NCI-H69 (cell line): ENCODE data around the gene TBC1D9.

Experiments used
- DNase-seq: peaks from one replicate; lab custom pipeline; 2025; lab: John Stamatoyannopoulos, UW

TBC1D9 gene

DNA sequence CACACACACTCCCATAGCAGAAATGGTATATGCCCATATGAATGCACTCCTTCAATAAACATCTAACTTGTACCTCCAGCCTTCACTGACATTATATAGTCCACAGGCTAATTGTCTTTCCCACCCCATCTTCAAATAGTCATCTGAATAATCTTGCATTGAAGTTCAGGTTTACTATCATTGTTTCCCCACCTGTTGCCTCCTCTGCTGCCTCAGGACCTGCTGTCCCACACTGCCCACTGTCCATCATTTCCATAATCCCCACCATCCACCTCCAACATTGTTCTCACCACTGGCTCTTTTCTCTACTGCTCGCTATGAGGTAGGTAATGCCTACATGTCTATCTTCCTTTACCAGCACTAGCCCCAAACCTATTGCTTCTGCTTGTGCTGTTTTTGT, 66.1 kb downstream of the TBC1D9 start:
- DNase-seq, result no peak

- peak; percentile 68 for DNase-seq
These were observed 66.6 kb downstream of the TBC1D9 start for GRCh38 chr4:140689623-140690022.

- DNase-seq, result peak; percentile 55
These were observed 67.2 kb downstream of the TBC1D9 start for GRCh38 chr4:140688711-140689598.

- DNase-seq, result peak; percentile 67
These were observed 69.4 kb downstream of the TBC1D9 start for GRCh38 chr4:140686796-140687195.

GRCh38 chr4:140684314-140684713, 71.9 kb downstream of the TBC1D9 start:
- DNase-seq, result peak; percentile 9

GRCh38 chr4:140681201-140681600, 75.0 kb downstream of the TBC1D9 start:
- no peak for DNase-seq

DNA sequence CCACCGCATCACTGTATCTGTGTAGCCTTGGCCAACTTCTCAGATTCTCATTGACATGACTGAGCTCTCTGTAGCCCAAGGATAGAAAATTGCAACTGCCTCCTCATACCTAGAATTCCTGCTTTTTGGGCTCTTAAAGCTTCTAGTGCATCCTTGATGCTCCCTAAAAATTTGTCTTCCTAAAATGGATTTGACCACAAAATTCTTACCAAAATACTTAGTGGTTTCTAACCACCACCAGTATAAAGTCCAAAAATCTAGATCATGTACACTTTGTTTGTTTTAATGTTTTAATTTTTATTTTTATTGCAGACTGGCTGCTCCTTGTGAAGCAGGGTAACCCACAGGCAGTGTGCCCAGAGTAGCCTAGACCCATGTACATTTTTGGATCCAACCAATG, 75.5 kb downstream of the TBC1D9 start:
- DNase-seq, result no peak

- no peak for DNase-seq
These were observed 76.6 kb downstream of the TBC1D9 start for GRCh38 chr4:140679576-140679975.

GRCh38 chr4:140675599-140676231, 80.5 kb downstream of the TBC1D9 start:
- DNase-seq, result no peak

DNA sequence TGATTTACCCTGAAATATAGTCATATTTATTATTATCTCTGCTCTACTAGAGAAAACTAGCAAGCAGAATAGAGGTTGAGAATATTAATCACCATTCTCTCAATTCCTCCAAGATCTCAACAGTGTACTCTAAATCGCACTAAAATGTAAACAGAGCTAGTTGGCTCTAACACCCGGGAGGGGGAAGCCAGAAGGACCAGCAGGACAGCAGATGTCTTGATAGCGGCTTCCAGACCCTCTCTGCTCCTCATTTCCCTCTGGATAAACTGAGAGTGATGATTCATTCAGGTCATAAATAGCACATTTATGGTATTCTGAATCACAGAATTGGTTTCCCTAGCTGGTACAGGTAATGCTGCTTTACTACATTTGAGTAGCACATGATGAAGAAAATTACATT, 82.5 kb downstream of the TBC1D9 start:
- peak; percentile 58 for DNase-seq

DNA sequence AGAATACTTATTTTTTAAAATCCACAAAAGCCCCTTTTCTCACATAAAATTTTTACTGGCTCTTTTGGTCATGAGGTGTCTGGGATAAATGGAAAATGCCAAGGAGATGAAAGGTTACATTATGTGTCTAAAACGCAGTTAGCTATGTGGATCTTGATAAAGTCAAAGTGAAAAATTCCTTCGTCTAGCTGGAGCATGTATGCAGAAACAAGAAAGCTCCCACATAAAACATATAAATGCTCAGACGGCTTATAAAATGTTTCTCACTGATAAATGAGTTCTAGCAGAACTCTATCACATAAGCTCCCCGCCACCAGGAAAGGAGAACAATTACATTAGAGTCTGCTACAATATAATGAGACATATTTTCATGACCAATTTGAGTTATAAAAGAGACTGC, 83.8 kb downstream of the TBC1D9 start:
- no peak for DNase-seq

DNA sequence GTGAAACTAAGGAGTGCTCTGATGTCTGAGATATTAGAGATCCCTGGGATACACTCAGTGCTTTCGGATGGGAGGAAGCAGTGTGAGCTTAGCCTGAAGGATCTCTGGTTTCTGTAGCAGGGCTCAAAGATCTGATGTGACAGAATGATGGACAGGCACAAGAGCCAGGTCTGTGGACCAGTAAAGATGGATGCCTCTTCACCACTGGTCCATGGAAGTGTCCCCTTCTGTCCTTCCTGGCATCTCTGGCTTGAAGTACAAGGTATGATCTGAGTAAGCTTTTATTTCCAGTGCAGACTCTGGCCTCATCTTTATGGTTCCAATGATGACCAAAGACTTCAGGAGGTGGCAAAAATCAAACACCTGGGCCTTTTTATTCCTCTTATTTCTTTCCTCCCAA, 88.1 kb downstream of the TBC1D9 start:
- DNase-seq, result no peak

DNA sequence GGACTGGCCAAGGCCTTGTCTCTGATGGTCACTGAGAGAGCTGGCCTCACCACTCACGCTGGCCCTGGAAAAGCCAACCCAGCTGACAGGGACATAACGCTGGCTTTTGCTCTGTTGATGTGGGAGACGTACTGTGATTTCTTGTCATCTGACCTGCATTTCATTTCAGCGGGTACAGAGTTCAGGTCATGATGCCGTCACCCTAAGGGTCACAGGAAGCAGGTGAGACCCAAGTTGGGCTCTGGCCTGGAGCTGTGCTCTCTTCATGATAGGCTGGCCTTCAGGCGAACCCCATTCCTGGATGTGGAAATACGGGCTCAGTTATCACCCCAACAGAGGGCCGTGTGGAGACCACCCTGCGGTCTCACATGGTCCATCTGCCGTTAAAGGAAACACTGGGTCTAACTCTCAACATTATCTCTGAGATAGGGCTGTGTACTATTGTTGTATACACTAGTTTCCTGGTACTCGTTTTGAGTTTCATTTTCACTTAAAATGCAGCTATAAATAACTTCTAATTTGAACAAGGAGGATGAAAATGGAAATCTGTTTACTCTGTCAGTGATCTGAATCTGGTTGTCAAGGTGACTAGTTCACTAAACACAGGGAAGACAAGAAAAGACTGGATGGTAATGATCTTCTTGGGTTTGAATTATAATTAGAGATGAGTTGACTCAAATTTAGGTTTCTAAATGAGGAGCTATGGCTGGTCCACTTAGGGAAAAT, 89.1 kb downstream of the TBC1D9 start:
- DNase-seq, result peak; percentile 71

DNA sequence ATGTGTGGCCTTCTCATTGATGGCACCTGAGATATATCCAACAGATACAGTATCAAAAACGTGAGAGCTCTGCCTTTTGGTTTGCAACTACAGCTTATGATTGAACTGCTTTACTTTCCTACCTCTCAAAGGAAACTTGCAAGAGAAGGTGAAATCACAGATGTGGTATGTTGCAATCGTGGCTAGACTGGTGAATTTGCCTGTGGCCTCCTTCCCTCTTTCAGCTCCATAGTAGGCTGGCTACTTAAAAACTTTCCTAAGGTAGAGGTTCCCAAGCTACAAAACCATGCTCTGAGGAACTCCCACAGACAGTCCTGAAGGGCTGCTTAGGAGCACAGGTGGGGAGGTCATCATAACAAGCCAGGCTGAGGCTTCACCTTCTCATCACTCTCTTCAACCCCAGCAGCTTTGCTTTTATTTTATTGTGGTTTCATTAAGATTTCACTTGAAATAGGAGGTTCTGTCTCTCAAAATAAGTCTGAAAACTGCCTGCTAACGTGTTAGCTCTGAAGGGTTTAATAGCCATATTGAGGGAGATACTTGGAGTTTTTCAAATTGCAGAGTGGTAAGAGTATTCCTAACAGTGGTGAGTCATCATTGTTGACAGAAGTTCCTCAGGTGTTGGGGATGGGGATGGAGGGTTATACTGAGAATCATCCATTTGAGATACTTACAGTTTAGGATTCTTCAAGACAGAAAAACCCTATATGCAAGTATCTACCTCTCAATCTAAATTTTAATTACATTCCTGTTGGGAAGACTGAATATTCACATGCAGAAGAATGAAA, 93.9 kb downstream of the TBC1D9 start:
- DNase-seq, result peak; percentile 36

GRCh38 chr4:140661550-140661949, 94.6 kb downstream of the TBC1D9 start:
- no peak for DNase-seq

- no peak for DNase-seq
These were observed 96.1 kb downstream of the TBC1D9 start for GRCh38 chr4:140659943-140660700.

- DNase-seq, result no peak
These were observed 101.7 kb downstream of the TBC1D9 start for GRCh38 chr4:140654495-140654814.

DNA sequence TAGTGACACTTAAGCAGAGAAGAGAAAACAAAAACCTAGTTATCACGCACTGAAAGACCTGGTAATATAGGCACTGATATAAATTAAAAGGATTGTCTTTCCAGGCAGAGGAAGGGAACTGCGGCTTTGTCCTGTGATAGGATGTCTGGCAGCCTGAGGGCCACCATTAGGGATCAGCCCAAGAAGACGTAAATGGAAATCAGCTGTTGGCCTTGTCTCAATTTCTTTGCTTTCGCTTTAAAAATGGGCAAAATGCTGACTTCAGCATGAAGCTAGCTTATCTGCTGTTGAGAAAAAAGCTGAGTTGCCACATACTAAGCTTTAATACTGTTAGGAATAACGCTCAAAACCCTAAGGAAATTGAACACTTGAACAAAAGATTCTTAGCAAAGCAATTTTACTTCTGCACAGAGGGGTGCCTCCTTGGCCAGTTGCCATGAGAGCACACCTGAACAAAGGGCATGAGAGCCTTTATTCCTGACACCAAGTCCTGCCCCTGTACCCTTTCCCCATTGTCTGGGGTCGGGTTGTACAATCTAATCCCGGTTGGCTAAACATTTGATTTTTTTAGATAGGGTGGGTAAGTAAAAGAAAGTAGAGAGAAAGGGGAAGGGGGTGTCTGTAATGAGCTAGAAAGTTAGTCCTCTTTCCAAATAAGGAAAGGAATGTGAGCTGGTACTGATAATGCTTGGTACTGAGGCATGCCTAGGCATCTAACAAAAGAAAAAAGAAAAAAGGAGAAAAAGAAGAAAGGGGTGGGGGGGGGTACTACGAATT, 102.3 kb downstream of the TBC1D9 start:
- DNase-seq, result peak; percentile 22

GRCh38 chr4:140652601-140653000, 103.6 kb downstream of the TBC1D9 start:
- no peak for DNase-seq

GRCh38 chr4:140648716-140649308, 107.4 kb downstream of the TBC1D9 start:
- DNase-seq, result no peak
